HCT116 (cell line): ENCODE data around the gene MAFG. TPM values are rescaled to one million over a fixed set of nuclear protein-coding genes. Genes with fewer than 3 reads are reported as not detected.

Experiments used
- ATAC-seq: fragments of 200-7000 bp; cut with Tn5 transposase; 2 replicates; pipeline ENCODE4 v1.9.1; 2020; ENCODE audit warnings: mild to moderate bottlenecking, moderate library complexity
- BruUV-seq: library from RNA; stranded (reverse); fragments of 400-500 nt; replicated peaks from 2 replicates; lab custom pipeline; 2021; lab: Mats Ljungman, UMichigan
- CTCF ChIA-PET: fragments of 300-600 bp; sonication (Branson Sonifier 250); formaldehyde crosslinking; loops from one replicate; lab custom pipeline; 2021; ENCODE audit warnings: antibody characterized with exemption; lab: Charles Lee
- POLR2A ChIA-PET: fragments of 300-600, 350-600 bp; sonication (Branson Sonifier 250); formaldehyde crosslinking; loops from one replicate; lab custom pipeline; 2021; ENCODE audit warnings: antibody characterized with exemption; lab: Charles Lee
- RAD21 ChIA-PET, 2 experiments: fragments of 300-600 bp; sonication (Branson Sonifier 250); formaldehyde crosslinking; loops; one replicate each; lab custom pipeline; 2023; ENCODE audit warnings: low total read pairs in 2 of 2; ENCODE audit not compliant: uncharacterized antibody in 2 of 2, unreplicated experiment in 2 of 2, low non-redundant PET in 1 of 2; lab: Charles Lee
- DNase-seq: peaks from one replicate; pipeline ENCODE4 v3.0.0-alpha.2; 2010; ENCODE audit warnings: low read depth, low spot score
- H2AFZ ChIP-seq: fragments of 200-600 bp; shearing (Covaris generic), sonication (generic); 2 replicates; pipeline ENCODE4 v1.6.1; 2017; ENCODE audit warnings: low read depth, mixed run types, mixed read lengths, antibody characterized with exemption, low read length; ENCODE audit not compliant: poor library complexity, severe bottlenecking
- H3K27ac ChIP-seq: 2 replicates; pipeline ENCODE4 v1.5.1; 2012; ENCODE audit warnings: low read depth, low read length
- H3K27me3 ChIP-seq: fragments of 200-600 bp; sonication (generic); 2 replicates; pipeline ENCODE4 v1.6.1; 2016; ENCODE audit warnings: mixed run types, low read length, mixed read lengths; ENCODE audit not compliant: insufficient read depth
- H3K36me3 ChIP-seq, 2 experiments: fragments of 200-500 bp in 1 of 2; fragments of 200-600 bp in 1 of 2; sonication (Bioruptor generic) in 1 of 2; sonication (generic) in 1 of 2; 2 replicates each; pipeline versions ENCODE4 v1.5.1 to v1.6.1; 2014 to 2016; ENCODE audit warnings: low read length in 2 of 2, inconsistent platforms in 1 of 2, mixed read lengths in 1 of 2, mixed run types in 1 of 2; ENCODE audit not compliant: insufficient read depth in 2 of 2, control insufficient read depth in 1 of 2
- H3K4me1 ChIP-seq, 2 experiments: fragments of 200-600 bp in 1 of 2; sonication (generic) in 1 of 2; 2 replicates each; pipeline versions ENCODE4 v1.5.1 to v1.6.1; 2012 to 2017; ENCODE audit warnings: low read length in 2 of 2, inconsistent platforms in 1 of 2, mild to moderate bottlenecking in 1 of 2, mixed read lengths in 1 of 2, mixed run types in 1 of 2, moderate library complexity in 1 of 2; ENCODE audit not compliant: insufficient read depth in 2 of 2, control insufficient read depth in 1 of 2
- H3K4me2 ChIP-seq: fragments of 200-600 bp; sonication (generic); 2 replicates; pipeline ENCODE4 v1.6.1; 2017; ENCODE audit warnings: mixed run types, low read length, mixed read lengths
- H3K4me3 ChIP-seq, 2 experiments: fragments of 200-600 bp in 1 of 2; sonication (generic) in 1 of 2; replicated peaks in 1 of 2; 2 replicates each; pipeline ENCODE4 v1.5.1; 2011 to 2016; ENCODE audit warnings: low read length in 2 of 2, control low read depth in 1 of 2, low read depth in 1 of 2, mild to moderate bottlenecking in 1 of 2, mixed read lengths in 1 of 2, mixed run types in 1 of 2
- H3K79me2 ChIP-seq: fragments of 200-600 bp; sonication (generic); 2 replicates; pipeline ENCODE4 v1.6.1; 2017; ENCODE audit warnings: mild to moderate bottlenecking, mixed run types, low read length, moderate library complexity, mixed read lengths; ENCODE audit not compliant: insufficient read depth
- H3K9ac ChIP-seq: fragments of 200-600 bp; sonication (generic); 2 replicates; pipeline ENCODE4 v1.6.1; 2016; ENCODE audit warnings: low read length, mixed read lengths
- H3K9me2 ChIP-seq: fragments of 200-600 bp; sonication (generic), shearing (Covaris generic); 2 replicates; pipeline ENCODE4 v1.6.1; 2017; ENCODE audit warnings: mixed run types, mild to moderate bottlenecking, moderate library complexity; ENCODE audit not compliant: insufficient read depth
- H3K9me3 ChIP-seq, 2 experiments: fragments of 200-500 bp in 1 of 2; fragments of 200-600 bp in 1 of 2; sonication (Bioruptor generic) in 1 of 2; sonication (generic) in 1 of 2; 2 replicates each; pipeline ENCODE4 v1.6.1; 2014 to 2017; ENCODE audit warnings: low read length in 2 of 2, mixed read lengths in 2 of 2, inconsistent platforms in 1 of 2, low read depth in 1 of 2, mild to moderate bottlenecking in 1 of 2, mixed run types in 1 of 2, moderate library complexity in 1 of 2; ENCODE audit not compliant: control insufficient read depth in 1 of 2, insufficient read depth in 1 of 2
- H4K20me1 ChIP-seq: fragments of 200-600 bp; sonication (generic), shearing (Covaris generic); 2 replicates; pipeline ENCODE4 v1.6.1; 2017; ENCODE audit warnings: mixed run types, mild to moderate bottlenecking, moderate library complexity; ENCODE audit not compliant: insufficient read depth
- CBX3 ChIP-seq: IDR thresholded peaks from 2 replicates; pipeline ENCODE4 v1.6.1; 2012; ENCODE audit warnings: low read depth
- CTCF ChIP-seq, 3 experiments: fragments of 200-600 bp in 1 of 3; sonication (generic) in 1 of 3; IDR thresholded peaks in 2 of 3; conservative IDR thresholded peaks in 1 of 3; 2 replicates each; pipeline ENCODE4 v1.5.1; 2012 to 2017; ENCODE audit warnings: low read depth in 2 of 3, low read length in 2 of 3, antibody characterized with exemption in 1 of 3, borderline replicate concordance in 1 of 3, control low read depth in 1 of 3, mild to moderate bottlenecking in 1 of 3, mixed read lengths in 1 of 3, mixed run types in 1 of 3, moderate library complexity in 1 of 3; ENCODE audit not compliant: insufficient read depth in 1 of 3
- ELF1 ChIP-seq: IDR thresholded peaks from 2 replicates; pipeline ENCODE4 v1.6.1; 2012; ENCODE audit warnings: low read depth, borderline replicate concordance
- EZH2 ChIP-seq: fragments of 200-600 bp; sonication (generic); IDR thresholded peaks from 2 replicates; pipeline ENCODE4 v1.6.1; 2017; ENCODE audit warnings: antibody characterized with exemption, mixed run types
- FOSL1 ChIP-seq: IDR thresholded peaks from 2 replicates; pipeline ENCODE4 v1.6.1; 2012; ENCODE audit warnings: low read depth
- SIN3A ChIP-seq: IDR thresholded peaks from 2 replicates; pipeline ENCODE4 v1.6.1; 2012; ENCODE audit warnings: low read depth
- SP1 ChIP-seq: IDR thresholded peaks from 2 replicates; pipeline ENCODE4 v1.6.1; 2012; ENCODE audit warnings: low read depth
- SRF ChIP-seq: IDR thresholded peaks from 2 replicates; pipeline ENCODE4 v1.6.1; 2012; ENCODE audit warnings: low read depth
- intact Hi-C: fragments of 100-400 bp; cut with micrococcal nuclease; formaldehyde crosslinking; loops from 2 replicates; pipeline ENCODE4 v1.10.0; 2022
- total RNA-seq: library from RNA; stranded (reverse); gene quantifications from one replicate; pipeline ENCODE4 v1.2.1, GENCODE V29; 2021; ENCODE audit not compliant: unreplicated experiment

Gene MAFG
- total RNA-seq, 1 experiment from 2014 or later = 46.8 TPM

GRCh38 chr17:81885869-81886548 lies 41.5 kb downstream of the MAFG start:
- TF ChIP-seq CBX3 (no peak), SRF (no peak), FOSL1 (no peak), SIN3A (no peak), EZH2 (no peak), SP1 (no peak), CTCF (IDR thresholded peaks at IDR 0.05 in 2 of 3, conservative IDR thresholded peaks at IDR 0.05 in 1 of 3; ENCODE audit: borderline replicate concordance in 1 of 3, insufficient read depth in 1 of 3, low read depth in 2 of 3, low read length in 2 of 3) (no peak), ELF1 (no peak)
- Histone ChIP-seq H3K4me2 (no peak overlapping the region), H3K79me2 (peaks cover 94% of the 10 kb centered on the region), H2AFZ (no peak overlapping the region), H3K27ac (peak overlapping the region; percentile 19; the same call in 1 of the 2 replicates), H3K27me3 (no peaks in the 10 kb centered on the region), H3K36me3 (peaks cover 44 to 88% of the 10 kb centered on the region in 2 experiments), H3K9me2 (no peaks in the 10 kb centered on the region), H3K9me3 (no peaks in the 10 kb centered on the region), H3K4me3 (no peak overlapping the region), H3K4me1 (peaks cover 10 to 27% of the 10 kb centered on the region in 2 experiments), H3K9ac (no peak overlapping the region), H4K20me1 (peaks cover 7% of the 10 kb centered on the region; the same call in 1 of the 2 replicates)
- ChIA-PET RAD21 (no interaction called here), POLR2A (no interaction called here), CTCF (no interaction called here)
- BruUV-seq = no TSS peak
- DNase-seq (no peak), ATAC-seq (peak; percentile 28)
- intact Hi-C loops = no loop called here
